Measurements from ENCODE around the gene PKP4. TPM values are rescaled to one million over a fixed set of nuclear protein-coding genes. Genes with fewer than 3 reads are reported as not detected.

Gene PKP4
- total RNA-seq, 1 experiment from 2014 or later, result 147 TPM

GRCh38 chr2:158569284-158569683 lies 112.5 kb downstream of the PKP4 start:
- no peaks in the 10 kb centered on the region for H3K27me3 ChIP-seq (replicated peaks; ENCODE audit: control insufficient read depth, insufficient read depth, low read length)
- Mint-ChIP-seq H3K36me3 (ENCODE audit: insufficient read depth, unreplicated experiment) (peaks cover 19% of the 10 kb centered on the region), H3K4me1 (ENCODE audit: low read depth, unreplicated experiment) (peaks cover 16% of the 10 kb centered on the region), H3K27ac (ENCODE audit: unreplicated experiment) (no peak overlapping the region), H3K9me3 (ENCODE audit: unreplicated experiment) (peaks cover 11% of the 10 kb centered on the region), H3K27me3 (ENCODE audit: insufficient read depth, unreplicated experiment) (no peaks in the 10 kb centered on the region), H3K4me3 (ENCODE audit: unreplicated experiment) (no peak overlapping the region)
- H3K4me3 ChIP-seq (ENCODE audit: low read depth, low read length), result no peak overlapping the region
- intact Hi-C loops (cut with micrococcal nuclease; ENCODE audit: unreplicated experiment), result no loop called here
- ChIA-PET CTCF (interaction anchor here (0.5 kb wide), 1 partner anchor 113 kb away, joined by 5 read pairs; the partner anchor contains the start of genes CCDC148 and PKP4), POLR2A (interaction anchor here (0.7 kb wide), 1 partner anchor 58 kb away, joined by 3 read pairs; no protein-coding TSS in a partner anchor)
- no peaks in the 10 kb centered on the region for H3K36me3 ChIP-seq (ENCODE audit: control insufficient read depth, insufficient read depth, low read length)
- TF ChIP-seq, protein P1, sequence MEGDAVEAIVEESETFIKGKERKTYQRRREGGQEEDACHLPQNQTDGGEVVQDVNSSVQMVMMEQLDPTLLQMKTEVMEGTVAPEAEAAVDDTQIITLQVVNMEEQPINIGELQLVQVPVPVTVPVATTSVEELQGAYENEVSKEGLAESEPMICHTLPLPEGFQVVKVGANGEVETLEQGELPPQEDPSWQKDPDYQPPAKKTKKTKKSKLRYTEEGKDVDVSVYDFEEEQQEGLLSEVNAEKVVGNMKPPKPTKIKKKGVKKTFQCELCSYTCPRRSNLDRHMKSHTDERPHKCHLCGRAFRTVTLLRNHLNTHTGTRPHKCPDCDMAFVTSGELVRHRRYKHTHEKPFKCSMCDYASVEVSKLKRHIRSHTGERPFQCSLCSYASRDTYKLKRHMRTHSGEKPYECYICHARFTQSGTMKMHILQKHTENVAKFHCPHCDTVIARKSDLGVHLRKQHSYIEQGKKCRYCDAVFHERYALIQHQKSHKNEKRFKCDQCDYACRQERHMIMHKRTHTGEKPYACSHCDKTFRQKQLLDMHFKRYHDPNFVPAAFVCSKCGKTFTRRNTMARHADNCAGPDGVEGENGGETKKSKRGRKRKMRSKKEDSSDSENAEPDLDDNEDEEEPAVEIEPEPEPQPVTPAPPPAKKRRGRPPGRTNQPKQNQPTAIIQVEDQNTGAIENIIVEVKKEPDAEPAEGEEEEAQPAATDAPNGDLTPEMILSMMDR (IDR thresholded peaks at IDR 0.05; ENCODE audit: insufficient read depth in 1 of 2, low read depth in 1 of 2, low read length in 1 of 2, severe bottlenecking in 1 of 2, unreplicated experiment in 1 of 2), result no peak
- no peaks in the 10 kb centered on the region for H3K9me3 ChIP-seq
- DNase-seq, result no peak
- no peaks in the 10 kb centered on the region for H3K4me1 ChIP-seq
- BruUV-seq (replicated peaks), result no TSS peak

DNA sequence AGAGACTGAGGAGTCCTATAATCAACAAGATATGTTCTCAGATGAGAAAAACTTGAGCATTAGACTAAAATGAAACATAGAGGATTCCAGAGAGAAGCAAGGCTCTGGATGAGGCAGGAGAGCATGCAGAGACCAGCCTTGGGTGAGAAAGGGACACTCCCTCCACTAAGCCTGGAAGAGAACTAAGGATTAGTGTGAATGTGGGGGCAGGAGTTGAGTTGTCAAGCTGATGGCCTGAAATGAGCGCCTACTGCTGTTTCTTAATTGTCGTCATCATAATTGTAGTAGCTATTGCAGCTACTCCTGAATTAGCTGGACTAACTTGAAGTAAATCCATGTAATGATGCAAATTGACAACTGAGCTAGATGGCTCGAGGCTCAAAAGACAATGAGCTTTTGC lies 114.1 kb downstream of the PKP4 start:
- no peak for DNase-seq
- intact Hi-C loops (cut with micrococcal nuclease; ENCODE audit: unreplicated experiment), result no loop called here
- H3K4me1 ChIP-seq, result no peaks in the 10 kb centered on the region
- peaks cover 11% of the 10 kb centered on the region for H3K9me3 Mint-ChIP-seq (ENCODE audit: unreplicated experiment)
- TF ChIP-seq, protein P1 (IDR thresholded peaks at IDR 0.05; ENCODE audit: insufficient read depth in 1 of 2, low read depth in 1 of 2, low read length in 1 of 2, severe bottlenecking in 1 of 2, unreplicated experiment in 1 of 2), result no peak
- H3K36me3 ChIP-seq (ENCODE audit: control insufficient read depth, insufficient read depth, low read length), result no peaks in the 10 kb centered on the region
- POLR2A ChIA-PET, result no interaction called here
- H3K27me3 ChIP-seq (replicated peaks; ENCODE audit: control insufficient read depth, insufficient read depth, low read length), result no peaks in the 10 kb centered on the region
- no peak overlapping the region for H3K27ac Mint-ChIP-seq (ENCODE audit: unreplicated experiment)
- H3K4me3 Mint-ChIP-seq (ENCODE audit: unreplicated experiment), result no peak overlapping the region
- no peak overlapping the region for H3K4me3 ChIP-seq (ENCODE audit: low read depth, low read length)
- no peaks in the 10 kb centered on the region for H3K27me3 Mint-ChIP-seq (ENCODE audit: insufficient read depth, unreplicated experiment)
- peaks cover 16% of the 10 kb centered on the region for H3K4me1 Mint-ChIP-seq (ENCODE audit: low read depth, unreplicated experiment)
- BruUV-seq (replicated peaks), result no TSS peak
- H3K36me3 Mint-ChIP-seq (ENCODE audit: insufficient read depth, unreplicated experiment), result peaks cover 14% of the 10 kb centered on the region
- CTCF ChIA-PET, result no interaction called here
- no peaks in the 10 kb centered on the region for H3K9me3 ChIP-seq

DNA sequence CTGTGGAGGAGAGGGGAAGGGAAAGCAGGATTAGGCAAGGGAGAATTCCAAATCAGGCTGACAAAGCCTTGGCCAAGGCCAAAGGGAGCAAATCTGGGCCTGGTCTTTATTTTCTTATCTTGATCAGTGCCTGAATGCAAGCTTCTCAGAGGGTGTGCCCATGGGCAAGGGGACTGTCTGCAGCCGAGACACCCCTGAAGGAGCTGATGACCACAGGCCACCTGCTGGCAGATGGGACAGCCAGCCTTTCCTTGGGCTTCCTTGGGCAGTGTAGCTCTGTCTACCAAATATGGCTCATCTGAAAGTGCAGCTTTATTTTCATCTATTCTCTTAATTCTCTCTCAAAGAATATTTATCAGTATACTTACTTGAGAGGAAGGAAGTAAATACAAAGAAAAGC lies 117.0 kb downstream of the PKP4 start:
- DNase-seq, result peak in 1 of 2 experiments; percentile 36
- CTCF ChIA-PET, result interaction anchor here (0.8 to 1.1 kb wide), 4 partner anchors 13 to 549 kb away, joined by 3 to 7 read pairs (median 4); no protein-coding TSS in a partner anchor

More for the DNA sequence above, 117.0 kb downstream of the PKP4 start:
- H3K27me3 ChIP-seq (replicated peaks; ENCODE audit: control insufficient read depth, insufficient read depth, low read length), result no peaks in the 10 kb centered on the region
- Mint-ChIP-seq H3K9me3 (ENCODE audit: unreplicated experiment) (no peaks in the 10 kb centered on the region), H3K4me1 (ENCODE audit: low read depth, unreplicated experiment) (peaks cover 16% of the 10 kb centered on the region), H3K4me3 (ENCODE audit: unreplicated experiment) (no peak overlapping the region), H3K36me3 (ENCODE audit: insufficient read depth, unreplicated experiment) (no peaks in the 10 kb centered on the region), H3K27me3 (ENCODE audit: insufficient read depth, unreplicated experiment) (no peaks in the 10 kb centered on the region), H3K27ac (ENCODE audit: unreplicated experiment) (no peak overlapping the region)
- no TSS peak for BruUV-seq (replicated peaks)
- POLR2A ChIA-PET, result no interaction called here
- TF ChIP-seq, protein P1 (IDR thresholded peaks at IDR 0.05; ENCODE audit: insufficient read depth in 1 of 2, low read depth in 1 of 2, low read length in 1 of 2, severe bottlenecking in 1 of 2, unreplicated experiment in 1 of 2), result peak; percentile 33 to 46
- H3K36me3 ChIP-seq (ENCODE audit: control insufficient read depth, insufficient read depth, low read length), result no peaks in the 10 kb centered on the region
- no peaks in the 10 kb centered on the region for H3K9me3 ChIP-seq
- intact Hi-C loops (cut with micrococcal nuclease; ENCODE audit: unreplicated experiment), result no loop called here
- no peak overlapping the region for H3K4me3 ChIP-seq (ENCODE audit: low read depth, low read length)
- H3K4me1 ChIP-seq, result no peaks in the 10 kb centered on the region
